Measurements from ENCODE around the gene ERRFI1.

The ERRFI1 gene

GRCh38 chr1:8003438-8004112 is 22.5 kb downstream of the ERRFI1 start:
- DNase-seq (ENCODE audit: low read depth in 2 of 2), result no peak

GRCh38 chr1:8002921-8003320 is 23.2 kb downstream of the ERRFI1 start:
- no peak for DNase-seq (ENCODE audit: low read depth in 2 of 2)

- DNase-seq (ENCODE audit: low read depth in 2 of 2), result no peak
Measured at GRCh38 chr1:8002329-8002910, 23.7 kb downstream of the ERRFI1 start.

GRCh38 chr1:7995437-7995836 is 30.7 kb downstream of the ERRFI1 start:
- DNase-seq (ENCODE audit: low read depth in 2 of 2), result no peak

- DNase-seq (ENCODE audit: low read depth in 2 of 2), result no peak
Measured at GRCh38 chr1:7994827-7995226, 31.3 kb downstream of the ERRFI1 start.

- no peak for DNase-seq (ENCODE audit: low read depth in 2 of 2)
Measured at GRCh38 chr1:7993593-7994479, 32.3 kb downstream of the ERRFI1 start.

- no peak for DNase-seq (ENCODE audit: low read depth in 2 of 2)
Measured at GRCh38 chr1:7992885-7993284, 33.2 kb downstream of the ERRFI1 start.

GRCh38 chr1:7991504-7992440 is 34.3 kb downstream of the ERRFI1 start:
- no peak for DNase-seq (ENCODE audit: low read depth in 2 of 2)

- DNase-seq (ENCODE audit: low read depth in 2 of 2), result no peak
Measured at GRCh38 chr1:7989762-7990428, 36.2 kb downstream of the ERRFI1 start.

- no peak for DNase-seq (ENCODE audit: low read depth in 2 of 2)
Measured at GRCh38 chr1:7988576-7988975, 37.5 kb downstream of the ERRFI1 start.

GRCh38 chr1:7987528-7987927 is 38.6 kb downstream of the ERRFI1 start:
- DNase-seq (ENCODE audit: low read depth in 2 of 2), result no peak

- no peak for DNase-seq (ENCODE audit: low read depth in 2 of 2)
Measured at GRCh38 chr1:7985851-7986612, 40.1 kb downstream of the ERRFI1 start.

GRCh38 chr1:7984811-7985210 is 41.3 kb downstream of the ERRFI1 start:
- DNase-seq (ENCODE audit: low read depth in 2 of 2), result no peak

- no peak for DNase-seq (ENCODE audit: low read depth in 2 of 2)
Measured at GRCh38 chr1:7983086-7983778, 42.9 kb downstream of the ERRFI1 start.

- DNase-seq (ENCODE audit: low read depth in 2 of 2), result no peak
Measured at GRCh38 chr1:7980984-7981383, 45.1 kb downstream of the ERRFI1 start.

GRCh38 chr1:7975212-7975865 is 50.8 kb downstream of the ERRFI1 start:
- no peak for DNase-seq (ENCODE audit: low read depth in 2 of 2)

GRCh38 chr1:7973086-7973485 is 53.0 kb downstream of the ERRFI1 start:
- DNase-seq (ENCODE audit: low read depth in 2 of 2), result no peak

- DNase-seq (ENCODE audit: low read depth in 2 of 2), result no peak
Measured at GRCh38 chr1:7972285-7972684, 53.8 kb downstream of the ERRFI1 start.

GRCh38 chr1:7971024-7971423 is 55.1 kb downstream of the ERRFI1 start:
- no peak for DNase-seq (ENCODE audit: low read depth in 2 of 2)

Data from stimulated activated CD8-positive, alpha-beta memory T cell treated with anti-CD3 and anti-CD28 coated beads, Interleukin-2, amount 100 ng/mL, for 1 hour (primary cell).